ENCODE data around the gene GP1BB. TPM values are rescaled to one million over a fixed set of nuclear protein-coding genes. Genes with fewer than 3 reads are reported as not detected.

GP1BB gene
- total and polyA plus RNA-seq, 2 donors (not counting 3 experiments of a cell fraction or from before 2014, with no cell fraction given) = 1.7 to 6.2 TPM

GRCh38 chr22:19737846-19738663 is 14.7 kb downstream of the GP1BB start:
- Histone ChIP-seq H2AFZ (ENCODE audit: low read depth, low read length) (no peak overlapping the region), H3K4me2 (ENCODE audit: insufficient read depth, low read length) (no peak overlapping the region), H3K27ac (ENCODE audit: insufficient read depth, low read depth, low read length) (no peak overlapping the region), H3K27me3 (ENCODE audit: control insufficient read depth in 2 of 2, insufficient read depth in 2 of 2, low read length in 2 of 2) (no peaks in the 10 kb centered on the region), H4K20me1 (replicated peaks; ENCODE audit: control insufficient read depth, extremely low read depth, insufficient read depth, low read length) (no peaks in the 10 kb centered on the region), H3K4me3 (replicated peaks in 1 of 3; ENCODE audit: insufficient read depth in 1 of 3, low read depth in 1 of 3, low read length in 3 of 3) (no peak overlapping the region), H3K9me1 (replicated peaks; ENCODE audit: control insufficient read depth, extremely low read depth, insufficient read depth, low read length) (no peaks in the 10 kb centered on the region), H3K9ac (replicated peaks; ENCODE audit: extremely low read depth, insufficient read depth, low read length) (no peak overlapping the region), H3K36me3 (ENCODE audit: control insufficient read depth in 2 of 2, extremely low read depth in 1 of 2, insufficient read depth in 2 of 2, low read length in 2 of 2) (no peaks in the 10 kb centered on the region), H3K9me3 (replicated peaks; ENCODE audit: control insufficient read depth, insufficient read depth, low read length) (no peaks in the 10 kb centered on the region), H3K79me2 (ENCODE audit: control insufficient read depth, insufficient read depth, low read length) (no peaks in the 10 kb centered on the region), H3K4me1 (ENCODE audit: control insufficient read depth, extremely low read depth, insufficient read depth, low read length) (no peaks in the 10 kb centered on the region)
- TF ChIP-seq POLR2AphosphoS5 (IDR thresholded peaks at IDR 0.05; ENCODE audit: insufficient read depth, low read depth, low read length) = no peak
- TF ChIP-seq CTCF (IDR thresholded peaks at IDR 0.05; ENCODE audit: extremely low read depth in 1 of 2, insufficient read depth in 1 of 2, low read depth in 1 of 2, low read length in 2 of 2) = no peak
- TF ChIP-seq EZH2 (IDR thresholded peaks at IDR 0.05; ENCODE audit: borderline replicate concordance, low read depth, low read length, severe bottlenecking) = no peak
- ChIA-PET POLR2A (no interaction called here), CTCF (interaction anchor here (1.2 kb wide), 1 partner anchor 172 kb away, joined by 5 read pairs; no protein-coding TSS in a partner anchor)
- FAIRE-seq = no peak
- no TSS peak for BruUV-seq (replicated peaks)
- no peak for DNase-seq (ENCODE audit: low read depth, low spot score)
- intact Hi-C loops (cut with micrococcal nuclease) (no loop called here), dilution Hi-C loops (cut with MboI; ENCODE audit: extremely low pct_ligation_motif_present, low sequenced_read_pairs) (no loop called here)

Measured in endothelial cell of umbilical vein (primary cell).